GM12873 (cell line): ENCODE measurements around the gene RNF157.

ENCODE experiments used
- TF ChIP-seq, protein P1 (sequence below): IDR thresholded peaks from 2 replicates; pipeline ENCODE4 v1.5.1; 2012; ENCODE audit warnings: low read depth, mild to moderate bottlenecking, moderate library complexity, low read length, control low read depth; ENCODE audit not compliant: insufficient read depth; ENCODE audit errors: missing control alignments

Gene RNF157

DNA sequence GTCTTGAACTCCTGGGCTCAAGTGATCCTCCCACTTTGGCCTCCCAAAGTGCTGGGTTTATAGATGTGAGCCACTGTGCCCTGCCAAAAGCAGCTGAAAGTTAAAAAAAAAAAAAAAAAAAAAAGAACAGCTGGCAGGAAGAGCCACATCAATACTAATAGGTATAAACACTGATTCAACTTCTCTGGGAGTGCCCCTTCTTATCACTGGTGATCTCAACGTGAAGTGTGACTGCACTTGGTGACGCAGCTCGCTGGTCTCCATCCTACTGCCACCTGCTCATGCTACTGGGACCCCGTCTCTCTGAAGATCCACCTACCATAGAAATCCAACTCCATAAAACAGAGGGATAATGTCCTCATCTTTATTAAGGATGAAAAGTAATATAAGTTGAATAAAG, 40.8 kb downstream of the RNF157 start:
- TF ChIP-seq, protein P1, sequence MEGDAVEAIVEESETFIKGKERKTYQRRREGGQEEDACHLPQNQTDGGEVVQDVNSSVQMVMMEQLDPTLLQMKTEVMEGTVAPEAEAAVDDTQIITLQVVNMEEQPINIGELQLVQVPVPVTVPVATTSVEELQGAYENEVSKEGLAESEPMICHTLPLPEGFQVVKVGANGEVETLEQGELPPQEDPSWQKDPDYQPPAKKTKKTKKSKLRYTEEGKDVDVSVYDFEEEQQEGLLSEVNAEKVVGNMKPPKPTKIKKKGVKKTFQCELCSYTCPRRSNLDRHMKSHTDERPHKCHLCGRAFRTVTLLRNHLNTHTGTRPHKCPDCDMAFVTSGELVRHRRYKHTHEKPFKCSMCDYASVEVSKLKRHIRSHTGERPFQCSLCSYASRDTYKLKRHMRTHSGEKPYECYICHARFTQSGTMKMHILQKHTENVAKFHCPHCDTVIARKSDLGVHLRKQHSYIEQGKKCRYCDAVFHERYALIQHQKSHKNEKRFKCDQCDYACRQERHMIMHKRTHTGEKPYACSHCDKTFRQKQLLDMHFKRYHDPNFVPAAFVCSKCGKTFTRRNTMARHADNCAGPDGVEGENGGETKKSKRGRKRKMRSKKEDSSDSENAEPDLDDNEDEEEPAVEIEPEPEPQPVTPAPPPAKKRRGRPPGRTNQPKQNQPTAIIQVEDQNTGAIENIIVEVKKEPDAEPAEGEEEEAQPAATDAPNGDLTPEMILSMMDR = no peak

DNA sequence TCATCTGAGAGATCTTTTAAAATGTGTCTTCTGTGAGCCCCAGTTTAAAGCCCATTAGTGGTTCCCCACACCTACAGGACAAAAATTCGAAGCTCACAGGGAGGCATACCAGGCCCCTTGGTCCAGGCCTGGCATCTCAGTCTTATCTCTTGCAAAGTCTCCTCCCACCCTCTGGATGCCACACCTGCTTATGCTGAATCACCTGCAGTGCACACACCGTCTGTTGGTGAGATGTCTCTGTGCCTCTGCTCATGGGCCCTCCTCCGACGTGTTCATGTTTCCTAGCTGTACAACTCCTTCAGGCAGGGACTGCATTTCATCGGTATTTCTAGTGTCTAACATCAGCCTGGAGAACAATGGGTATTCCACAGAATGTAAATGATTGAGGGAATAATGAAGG, 41.6 kb downstream of the RNF157 start:
- TF ChIP-seq, protein P1 = no peak

DNA sequence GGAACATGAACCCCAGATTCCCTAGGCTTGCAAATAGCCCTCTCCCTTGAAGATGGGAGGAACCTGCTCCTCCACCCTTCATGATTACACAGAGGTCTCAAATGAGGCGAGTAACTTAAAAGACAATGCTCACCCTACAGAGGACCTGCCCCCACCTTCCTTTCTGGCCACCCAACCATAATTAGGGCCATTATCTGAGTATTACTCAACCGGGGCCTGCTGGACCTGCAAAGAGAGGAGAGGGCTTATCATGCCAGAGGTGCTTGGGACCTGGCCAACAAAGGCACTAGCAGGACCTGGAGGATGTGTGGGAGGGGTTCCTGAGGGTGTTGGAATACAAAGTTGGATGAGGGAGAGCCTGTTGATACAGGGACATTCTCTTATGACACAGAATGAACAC, 42.4 kb downstream of the RNF157 start:
- TF ChIP-seq, protein P1 = no peak

DNA sequence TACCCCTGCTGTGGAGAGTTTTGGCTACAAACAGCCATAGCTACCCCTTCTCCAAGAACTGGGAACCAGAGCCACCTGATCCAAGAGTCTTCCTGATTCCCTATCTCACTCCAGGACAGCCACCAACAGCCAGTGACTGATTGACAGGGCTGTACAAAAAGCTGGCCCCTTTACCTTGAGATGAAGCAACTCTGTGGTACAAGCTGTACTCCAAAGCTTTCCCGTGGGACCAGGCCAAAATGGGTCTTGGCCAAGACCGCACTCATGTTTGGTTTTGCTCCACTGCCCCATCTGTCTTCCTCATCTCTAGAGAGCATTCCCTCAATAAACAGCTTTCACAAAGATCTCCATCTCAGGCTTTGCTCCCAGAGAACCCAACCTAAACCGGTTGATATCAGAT, 43.6 kb downstream of the RNF157 start:
- TF ChIP-seq, protein P1 = no peak

DNA sequence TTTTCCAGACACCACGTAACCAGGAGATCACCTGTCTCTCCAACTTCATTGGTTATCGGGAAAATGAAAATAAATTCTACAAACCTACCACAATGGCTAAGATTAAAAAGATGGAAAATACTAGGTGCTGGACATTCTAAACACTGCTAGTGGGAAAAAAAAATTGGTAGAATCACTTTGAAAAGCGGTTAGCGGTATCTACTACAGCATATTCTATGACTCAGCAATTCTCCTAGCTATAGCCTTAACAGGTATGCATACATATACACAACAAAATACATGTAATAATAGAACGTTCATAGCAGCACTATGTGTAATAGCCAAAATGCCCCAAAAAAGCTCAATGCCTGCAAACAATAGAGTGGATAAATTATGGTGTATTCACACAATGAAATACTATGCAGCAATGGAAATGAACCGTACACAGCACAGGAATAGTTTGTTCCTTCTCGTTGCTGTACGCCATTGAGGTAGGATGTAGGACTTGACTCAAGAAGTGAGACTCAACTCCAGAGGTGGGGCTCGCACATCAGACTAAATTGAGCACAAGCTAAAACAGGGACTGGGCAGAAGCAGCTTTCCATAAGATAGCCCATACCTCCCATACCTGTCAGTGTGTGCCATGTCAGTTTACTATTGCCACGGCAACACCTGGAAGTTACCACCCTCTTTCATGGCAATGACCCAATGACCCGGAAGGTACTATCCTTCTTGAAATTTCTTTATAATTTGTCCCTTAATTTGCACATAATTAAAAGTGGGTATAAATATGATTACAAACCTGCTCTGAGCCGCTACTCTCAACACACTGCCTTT, 44.8 kb downstream of the RNF157 start:
- TF ChIP-seq, protein P1 = no peak

DNA sequence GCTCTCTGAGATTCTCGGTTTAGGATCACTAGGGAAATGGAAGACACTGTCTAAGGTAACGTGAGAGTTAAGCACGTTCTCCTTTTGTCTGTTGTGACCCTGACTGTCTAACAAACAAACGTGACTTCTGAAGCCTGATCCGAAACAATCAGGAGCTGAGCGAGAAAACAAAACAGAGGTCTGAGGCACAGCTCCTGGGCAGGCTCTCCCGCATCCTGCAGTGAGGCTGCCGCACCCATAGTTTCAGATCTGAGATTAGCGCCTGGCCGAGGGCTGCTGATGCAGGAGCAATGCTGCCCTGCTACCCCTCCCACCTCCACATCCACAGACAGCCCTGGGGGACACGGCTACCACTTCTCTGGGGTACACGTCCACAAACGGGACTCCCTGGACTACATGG, 46.7 kb downstream of the RNF157 start:
- TF ChIP-seq, protein P1 = no peak

DNA sequence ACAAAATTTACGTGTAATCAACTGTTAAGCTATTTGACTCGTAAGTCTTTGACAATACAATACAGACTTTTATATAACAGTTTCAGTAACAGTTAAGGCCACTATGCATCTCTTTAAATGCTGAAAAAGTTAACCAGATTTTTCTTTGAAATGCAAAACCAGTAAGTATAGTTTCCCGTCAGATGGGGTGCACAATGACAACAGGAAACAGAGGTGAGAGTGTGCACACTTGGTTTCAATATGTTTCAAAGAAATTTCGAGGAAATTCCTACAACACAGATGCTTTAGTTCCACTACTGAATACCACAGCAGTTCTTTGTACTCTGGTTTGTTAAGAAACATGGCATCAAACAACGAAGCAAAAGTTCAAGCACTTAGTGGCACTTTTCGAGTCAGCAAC, 48.4 kb downstream of the RNF157 start:
- TF ChIP-seq, protein P1 = no peak
